Neural cell (in vitro differentiated cells): ENCODE results near the gene CDK6. TPM values are rescaled to one million over a fixed set of nuclear protein-coding genes. Genes with fewer than 3 reads are reported as not detected.

Experiments
- H2AFZ ChIP-seq: fragments of 200-600, 300-800 bp; sonication (generic), shearing (Covaris generic); 2 replicates; pipeline ENCODE4 v1.6.0; 2014; ENCODE audit warnings: low read depth, mild to moderate bottlenecking, antibody characterized with exemption, low read length, moderate library complexity
- H3F3A ChIP-seq: fragments of 200-600 bp; shearing (Covaris generic); 2 replicates; pipeline ENCODE4 v1.6.1; 2016; ENCODE audit warnings: mild to moderate bottlenecking, moderate library complexity, mixed read lengths, antibody characterized with exemption, low read length; ENCODE audit not compliant: insufficient read depth, poor library complexity, severe bottlenecking
- H3K27ac ChIP-seq: fragments of 200-600, 300-800 bp; sonication (generic), shearing (Covaris generic); 2 replicates; pipeline ENCODE4 v1.5.1; 2014; ENCODE audit warnings: mild to moderate bottlenecking, low read length, moderate library complexity
- H3K27me3 ChIP-seq: fragments of 300-800, 200-600 bp; sonication (generic), shearing (Covaris generic); 2 replicates; pipeline ENCODE4 v1.6.0; 2014; ENCODE audit warnings: mild to moderate bottlenecking, low read depth, low read length, moderate library complexity; ENCODE audit not compliant: insufficient read depth
- H3K36me3 ChIP-seq: fragments of 300-800, 200-600 bp; sonication (generic), shearing (Covaris generic); 2 replicates; pipeline ENCODE4 v1.5.1; 2014; ENCODE audit warnings: mild to moderate bottlenecking, antibody characterized with exemption, low read length, moderate library complexity; ENCODE audit not compliant: insufficient read depth
- H3K4me2 ChIP-seq: fragments of 300-800, 200-600 bp; sonication (generic), shearing (Covaris generic); 2 replicates; pipeline ENCODE4 v1.6.0; 2014; ENCODE audit warnings: mild to moderate bottlenecking, low read length
- H3K4me3 ChIP-seq: fragments of 300-800, 200-600 bp; sonication (generic), shearing (Covaris generic); 2 replicates; pipeline ENCODE4 v1.5.1; 2014; ENCODE audit warnings: mild to moderate bottlenecking, low read length, moderate library complexity
- H3K79me2 ChIP-seq: fragments of 200-600 bp; shearing (Covaris generic); replicated peaks from 2 replicates; pipeline ENCODE4 v1.6.0; 2014; ENCODE audit warnings: mild to moderate bottlenecking, low read length, moderate library complexity; ENCODE audit not compliant: insufficient read depth
- H3K9ac ChIP-seq: fragments of 300-800, 200-600 bp; sonication (generic), shearing (Covaris generic); 2 replicates; pipeline ENCODE4 v1.6.1; 2016; ENCODE audit warnings: mild to moderate bottlenecking, low read length, mixed read lengths
- H3K9me2 ChIP-seq: fragments of 200-600 bp; shearing (Covaris generic); 2 replicates; pipeline ENCODE4 v1.6.1; 2016; ENCODE audit warnings: mild to moderate bottlenecking, low read length, mixed read lengths; ENCODE audit not compliant: insufficient read depth
- H3K9me3 ChIP-seq: fragments of 200-600, 300-800 bp; sonication (generic), shearing (Covaris generic); 2 replicates; pipeline ENCODE4 v1.6.1; 2016; ENCODE audit warnings: mild to moderate bottlenecking, mixed run types, low read length, moderate library complexity, mixed read lengths
- H4K20me1 ChIP-seq: fragments of 200-600 bp; shearing (Covaris generic); 2 replicates; pipeline ENCODE4 v1.6.1; 2016; ENCODE audit warnings: mild to moderate bottlenecking, mixed run types; ENCODE audit not compliant: insufficient read depth
- EP300 ChIP-seq: fragments of 450-650 bp; conservative IDR thresholded peaks from 2 replicates; pipeline ENCODE4 v1.6.1; 2014; ENCODE audit warnings: antibody characterized with exemption, mild to moderate bottlenecking, moderate library complexity; ENCODE audit not compliant: poor library complexity, severe bottlenecking
- EZH2 ChIP-seq: fragments of 200-600, 300-800 bp; shearing (Covaris generic), sonication (generic); IDR thresholded peaks from 2 replicates; pipeline ENCODE4 v1.6.1; 2014; ENCODE audit warnings: antibody characterized with exemption, low read length, borderline replicate concordance, mild to moderate bottlenecking; ENCODE audit not compliant: insufficient read depth, poor library complexity, severe bottlenecking
- MXI1 ChIP-seq: fragments of 450-650 bp; conservative IDR thresholded peaks from 2 replicates; pipeline ENCODE4 v1.6.1; 2014; ENCODE audit warnings: antibody characterized with exemption, mild to moderate bottlenecking; ENCODE audit not compliant: poor library complexity, severe bottlenecking
- POLR2AphosphoS5 ChIP-seq: IDR thresholded peaks from 2 replicates; pipeline ENCODE4 v1.6.1; 2012
- RAD21 ChIP-seq: fragments of 450-650 bp; conservative IDR thresholded peaks from 2 replicates; pipeline ENCODE4 v1.6.1; 2014; ENCODE audit warnings: antibody characterized with exemption, mild to moderate bottlenecking, moderate library complexity
- SMC3 ChIP-seq: fragments of 450-650 bp; conservative IDR thresholded peaks from 2 replicates; pipeline ENCODE4 v1.6.1; 2014; ENCODE audit warnings: antibody characterized with exemption, mild to moderate bottlenecking, moderate library complexity; ENCODE audit not compliant: poor library complexity
- TAF1 ChIP-seq: IDR thresholded peaks from 2 replicates; pipeline ENCODE4 v1.6.1; 2012; ENCODE audit warnings: low read depth
- polyA plus RNA-seq: library from polyadenylated mRNA; depleted of rRNA; stranded (reverse); fragments of >200 nt; gene quantifications from 2 replicates; pipeline ENCODE4 v1.2.3, GENCODE V29; 2014
- TF ChIP-seq, protein P1 (sequence below): IDR thresholded peaks from 2 replicates; pipeline ENCODE4 v1.6.1; 2012; ENCODE audit warnings: borderline replicate concordance
- TF ChIP-seq, protein P2 (sequence below): fragments of 450-650 bp; IDR thresholded peaks from 2 replicates; pipeline ENCODE4 v1.5.1; 2014; ENCODE audit warnings: antibody characterized with exemption, mild to moderate bottlenecking, moderate library complexity; ENCODE audit not compliant: poor library complexity, severe bottlenecking

Gene CDK6
- polyA plus RNA-seq, 1 donor from 2014 or later, result 4.1 TPM

DNA sequence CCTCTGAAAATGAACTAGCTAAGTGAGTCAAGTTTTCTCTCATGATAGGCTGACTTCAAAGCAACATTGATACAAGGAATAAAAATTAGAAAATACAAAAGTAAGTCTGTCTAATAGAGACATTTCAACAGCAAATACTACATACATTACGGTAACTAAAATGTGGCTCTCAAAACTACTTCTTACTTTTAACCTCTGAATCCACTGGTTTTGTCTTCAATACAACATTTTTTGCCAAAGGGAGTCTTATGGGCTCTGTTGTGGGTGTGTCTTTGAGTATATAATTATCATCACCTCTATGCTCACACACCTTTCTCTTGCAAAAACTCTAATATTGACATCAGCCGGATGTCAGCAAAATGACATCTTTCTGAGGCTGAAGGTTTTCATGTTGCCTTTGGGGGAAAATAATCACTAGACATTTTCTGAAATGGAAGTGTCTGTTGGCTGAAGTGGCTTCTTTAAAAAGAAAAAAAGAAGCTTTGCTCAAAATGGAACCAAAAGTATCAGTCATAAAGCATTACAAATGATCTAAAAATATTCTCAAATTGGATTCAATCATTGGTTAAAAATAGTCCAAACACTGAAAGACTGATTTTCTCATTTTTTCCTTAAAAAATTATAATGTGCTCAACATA, 204.4 kb downstream of the CDK6 start:
- no peak overlapping the region for H3K4me2 ChIP-seq
- TF ChIP-seq RAD21 (no peak), EZH2 (no peak), SMC3 (no peak), EP300 (no peak), TAF1 (no peak), POLR2AphosphoS5 (no peak), MXI1 (no peak)
- TF ChIP-seq, protein P1, sequence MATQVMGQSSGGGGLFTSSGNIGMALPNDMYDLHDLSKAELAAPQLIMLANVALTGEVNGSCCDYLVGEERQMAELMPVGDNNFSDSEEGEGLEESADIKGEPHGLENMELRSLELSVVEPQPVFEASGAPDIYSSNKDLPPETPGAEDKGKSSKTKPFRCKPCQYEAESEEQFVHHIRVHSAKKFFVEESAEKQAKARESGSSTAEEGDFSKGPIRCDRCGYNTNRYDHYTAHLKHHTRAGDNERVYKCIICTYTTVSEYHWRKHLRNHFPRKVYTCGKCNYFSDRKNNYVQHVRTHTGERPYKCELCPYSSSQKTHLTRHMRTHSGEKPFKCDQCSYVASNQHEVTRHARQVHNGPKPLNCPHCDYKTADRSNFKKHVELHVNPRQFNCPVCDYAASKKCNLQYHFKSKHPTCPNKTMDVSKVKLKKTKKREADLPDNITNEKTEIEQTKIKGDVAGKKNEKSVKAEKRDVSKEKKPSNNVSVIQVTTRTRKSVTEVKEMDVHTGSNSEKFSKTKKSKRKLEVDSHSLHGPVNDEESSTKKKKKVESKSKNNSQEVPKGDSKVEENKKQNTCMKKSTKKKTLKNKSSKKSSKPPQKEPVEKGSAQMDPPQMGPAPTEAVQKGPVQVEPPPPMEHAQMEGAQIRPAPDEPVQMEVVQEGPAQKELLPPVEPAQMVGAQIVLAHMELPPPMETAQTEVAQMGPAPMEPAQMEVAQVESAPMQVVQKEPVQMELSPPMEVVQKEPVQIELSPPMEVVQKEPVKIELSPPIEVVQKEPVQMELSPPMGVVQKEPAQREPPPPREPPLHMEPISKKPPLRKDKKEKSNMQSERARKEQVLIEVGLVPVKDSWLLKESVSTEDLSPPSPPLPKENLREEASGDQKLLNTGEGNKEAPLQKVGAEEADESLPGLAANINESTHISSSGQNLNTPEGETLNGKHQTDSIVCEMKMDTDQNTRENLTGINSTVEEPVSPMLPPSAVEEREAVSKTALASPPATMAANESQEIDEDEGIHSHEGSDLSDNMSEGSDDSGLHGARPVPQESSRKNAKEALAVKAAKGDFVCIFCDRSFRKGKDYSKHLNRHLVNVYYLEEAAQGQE, result no peak
- TF ChIP-seq, protein P2, sequence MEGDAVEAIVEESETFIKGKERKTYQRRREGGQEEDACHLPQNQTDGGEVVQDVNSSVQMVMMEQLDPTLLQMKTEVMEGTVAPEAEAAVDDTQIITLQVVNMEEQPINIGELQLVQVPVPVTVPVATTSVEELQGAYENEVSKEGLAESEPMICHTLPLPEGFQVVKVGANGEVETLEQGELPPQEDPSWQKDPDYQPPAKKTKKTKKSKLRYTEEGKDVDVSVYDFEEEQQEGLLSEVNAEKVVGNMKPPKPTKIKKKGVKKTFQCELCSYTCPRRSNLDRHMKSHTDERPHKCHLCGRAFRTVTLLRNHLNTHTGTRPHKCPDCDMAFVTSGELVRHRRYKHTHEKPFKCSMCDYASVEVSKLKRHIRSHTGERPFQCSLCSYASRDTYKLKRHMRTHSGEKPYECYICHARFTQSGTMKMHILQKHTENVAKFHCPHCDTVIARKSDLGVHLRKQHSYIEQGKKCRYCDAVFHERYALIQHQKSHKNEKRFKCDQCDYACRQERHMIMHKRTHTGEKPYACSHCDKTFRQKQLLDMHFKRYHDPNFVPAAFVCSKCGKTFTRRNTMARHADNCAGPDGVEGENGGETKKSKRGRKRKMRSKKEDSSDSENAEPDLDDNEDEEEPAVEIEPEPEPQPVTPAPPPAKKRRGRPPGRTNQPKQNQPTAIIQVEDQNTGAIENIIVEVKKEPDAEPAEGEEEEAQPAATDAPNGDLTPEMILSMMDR, result no peak

DNA sequence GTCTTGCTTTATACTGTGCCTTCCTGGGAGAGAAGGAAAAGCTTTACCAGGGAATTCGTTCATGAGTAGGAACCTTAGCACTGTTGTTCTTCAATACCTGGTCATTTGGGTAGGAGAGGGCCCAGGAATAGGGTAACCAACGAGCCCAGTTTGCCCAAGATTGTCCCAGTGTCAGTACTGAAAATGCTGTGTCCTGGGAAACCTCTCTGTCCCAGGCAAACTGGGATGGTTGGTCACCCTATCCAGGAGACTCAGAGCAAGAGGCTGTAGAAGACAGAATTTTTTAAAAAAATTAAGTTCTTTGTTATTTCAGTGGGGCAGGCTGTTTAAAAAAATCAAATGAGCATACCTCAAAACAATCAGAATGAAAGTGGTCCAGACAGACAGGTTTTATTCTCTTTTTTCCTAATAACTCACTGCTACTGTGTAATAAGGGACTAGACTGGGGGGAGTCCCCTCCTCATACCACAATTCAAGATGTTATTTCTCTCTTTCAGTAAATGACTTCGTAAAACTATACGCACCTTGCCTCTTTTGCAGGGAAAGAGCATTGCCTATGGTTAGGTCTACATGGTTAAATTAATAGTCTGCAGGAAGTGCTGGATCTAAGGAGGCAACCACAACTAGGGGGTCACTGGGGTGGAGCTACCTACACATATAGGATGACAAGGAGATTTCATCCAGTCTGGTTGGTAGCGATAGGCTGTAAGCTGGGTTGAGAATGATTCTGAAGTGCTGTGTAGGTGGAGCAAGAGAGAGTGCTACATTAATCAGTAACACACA, 205.1 kb downstream of the CDK6 start:
- Histone ChIP-seq H2AFZ (no peak overlapping the region), H3K4me3 (no peak overlapping the region), H3K4me2 (no peak overlapping the region), H3K9me3 (no peaks in the 10 kb centered on the region), H3K27ac (no peak overlapping the region), H3K79me2 (no peaks in the 10 kb centered on the region), H3K9me2 (no peaks in the 10 kb centered on the region), H4K20me1 (no peaks in the 10 kb centered on the region), H3K36me3 (no peaks in the 10 kb centered on the region), H3F3A (no peaks in the 10 kb centered on the region), H3K27me3 (no peaks in the 10 kb centered on the region), H3K9ac (no peak overlapping the region)
- TF ChIP-seq TAF1 (no peak), EZH2 (no peak), RAD21 (no peak), SMC3 (no peak), MXI1 (no peak), EP300 (no peak), POLR2AphosphoS5 (no peak)
- TF ChIP-seq, protein P2, result no peak

More for the DNA sequence above, 204.4 kb downstream of the CDK6 start:
- H3K79me2 ChIP-seq, result no peaks in the 10 kb centered on the region
- H3K9ac ChIP-seq, result no peak overlapping the region
- H3K4me3 ChIP-seq, result no peak overlapping the region
- H3K27me3 ChIP-seq, result no peaks in the 10 kb centered on the region
- no peaks in the 10 kb centered on the region for H3K9me3 ChIP-seq
- no peaks in the 10 kb centered on the region for H4K20me1 ChIP-seq
- no peaks in the 10 kb centered on the region for H3K36me3 ChIP-seq
- H2AFZ ChIP-seq, result no peak overlapping the region
- H3K9me2 ChIP-seq, result no peaks in the 10 kb centered on the region
- no peaks in the 10 kb centered on the region for H3F3A ChIP-seq
- no peak overlapping the region for H3K27ac ChIP-seq
